ENCODE results near the gene ZNF552.
"Not testable (repeated sequence)": the region's sequence is repeated elsewhere in the genome, so short reads cannot be mapped to it uniquely, and the experiment has no call there.

Gene ZNF552

GRCh38 chr19:57830071-57830602 is 15.4 kb upstream of the ZNF552 start, which contains the start of gene ZNF587B:
Gene ZNF587B (plus strand): TSS chr19:57830299. CDS start chr19:57830529, 230 bp downstream.
- no peak for DNase-seq (ENCODE audit: low spot score)
- no peak for TF ChIP-seq CTCF (IDR thresholded peaks at IDR 0.05; ENCODE audit: extremely low read depth, insufficient read depth, missing control alignments)
- in situ Hi-C loops (cut with MboI; ENCODE audit: low pct_unique_long_range_greater_than_20kb, low sequenced_read_pairs, unreplicated experiment), result no loop called here

- no peak for DNase-seq (ENCODE audit: low spot score)
- in situ Hi-C loops (cut with MboI; ENCODE audit: low pct_unique_long_range_greater_than_20kb, low sequenced_read_pairs, unreplicated experiment), result no loop called here
- TF ChIP-seq CTCF (IDR thresholded peaks at IDR 0.05; ENCODE audit: extremely low read depth, insufficient read depth, missing control alignments), result no peak
Observed at GRCh38 chr19:57829316-57829715, 14.6 kb upstream of the ZNF552 start.

- no peak for DNase-seq (ENCODE audit: low spot score)
- in situ Hi-C loops (cut with MboI; ENCODE audit: low pct_unique_long_range_greater_than_20kb, low sequenced_read_pairs, unreplicated experiment), result no loop called here
- no peak for TF ChIP-seq CTCF (IDR thresholded peaks at IDR 0.05; ENCODE audit: extremely low read depth, insufficient read depth, missing control alignments)
Observed at GRCh38 chr19:57825511-57825910, 10.8 kb upstream of the ZNF552 start.

DNA sequence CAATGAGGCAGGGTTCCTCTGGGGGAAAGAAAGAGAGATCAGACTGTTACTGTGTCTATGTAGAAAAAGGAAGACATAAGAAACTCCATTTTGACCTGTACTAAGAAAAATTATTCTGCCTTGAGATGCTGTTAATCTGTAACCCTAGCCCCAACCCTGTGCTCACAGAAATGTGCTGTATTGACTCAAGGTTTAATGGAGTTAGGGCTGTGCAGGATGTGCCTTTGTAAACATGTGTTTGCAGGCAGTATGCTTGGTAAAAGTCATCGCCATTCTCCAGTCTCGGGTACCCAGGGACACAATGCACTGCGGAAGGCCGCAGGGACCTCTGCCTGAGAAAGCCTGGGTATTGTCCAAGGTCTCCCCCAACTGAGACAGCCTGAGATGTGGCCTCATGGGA is 8.9 kb upstream of the ZNF552 start:
- in situ Hi-C loops (cut with MboI; ENCODE audit: low pct_unique_long_range_greater_than_20kb, low sequenced_read_pairs, unreplicated experiment); DNase-seq (ENCODE audit: low spot score): not testable (repeated sequence)

GRCh38 chr19:57823155-57823554 is 8.4 kb upstream of the ZNF552 start:
- DNase-seq (ENCODE audit: low spot score); in situ Hi-C loops (cut with MboI; ENCODE audit: low pct_unique_long_range_greater_than_20kb, low sequenced_read_pairs, unreplicated experiment): not testable (repeated sequence)

- DNase-seq (ENCODE audit: low spot score); in situ Hi-C loops (cut with MboI; ENCODE audit: low pct_unique_long_range_greater_than_20kb, low sequenced_read_pairs, unreplicated experiment): not testable (repeated sequence)
Observed at GRCh38 chr19:57821501-57821900, 6.8 kb upstream of the ZNF552 start.

GRCh38 chr19:57821095-57821494 is 6.4 kb upstream of the ZNF552 start:
- in situ Hi-C loops (cut with MboI; ENCODE audit: low pct_unique_long_range_greater_than_20kb, low sequenced_read_pairs, unreplicated experiment); DNase-seq (ENCODE audit: low spot score): not testable (repeated sequence)

GRCh38 chr19:57820599-57820998 is 5.9 kb upstream of the ZNF552 start:
- DNase-seq (ENCODE audit: low spot score), result no peak
- in situ Hi-C loops (cut with MboI; ENCODE audit: low pct_unique_long_range_greater_than_20kb, low sequenced_read_pairs, unreplicated experiment), result no loop called here
- no peak for TF ChIP-seq CTCF (IDR thresholded peaks at IDR 0.05; ENCODE audit: extremely low read depth, insufficient read depth, missing control alignments)

- in situ Hi-C loops (cut with MboI; ENCODE audit: low pct_unique_long_range_greater_than_20kb, low sequenced_read_pairs, unreplicated experiment), result no loop called here
- peak; percentile 22 for TF ChIP-seq CTCF (IDR thresholded peaks at IDR 0.05; ENCODE audit: extremely low read depth, insufficient read depth, missing control alignments)
- DNase-seq (ENCODE audit: low spot score), result peak; percentile 92
Observed at GRCh38 chr19:57819475-57820148, 4.9 kb upstream of the ZNF552 start.

All from GM13977 (cell line).